Muscle of leg (tissue), 9 donors: Measurements from ENCODE around the gene SLFN14. TPM values are rescaled to one million over a fixed set of nuclear protein-coding genes. Genes with fewer than 3 reads are reported as not detected.

ENCODE experiments used
- polyA plus RNA-seq, 8 donors: library from polyadenylated mRNA; unstranded; fragments of 120-200 nt; gene quantifications; one replicate each; pipeline versions ENCODE4 v1.2.1 to v1.2.3, GENCODE V29; 2013; ENCODE audit warnings: inconsistent platforms in 1 of 8, low replicate concordance in 1 of 8; ENCODE audit not compliant: insufficient read length in 8 of 8, insufficient read depth in 1 of 8
- total RNA-seq: library from RNA; stranded (reverse); fragments of 120-200 nt; gene quantifications from one replicate; pipeline ENCODE4 v1.2.4, GENCODE V29; 2013

SLFN14 gene
- total and polyA plus RNA-seq, 9 donors = 0.07 to 0.32 (median 0.19) TPM

Other genes with a start within 250 kb of the SLFN14 start
- gene SLFN11, start 187.2 kb downstream of the SLFN14 start, total RNA-seq = 13.6 TPM
- 10 to 100 TPM in 2 of 8 donors, 1 to 10 TPM in 6; 6.8 to 19.8 (median 8.0) TPM for gene SLFN11, start 187.2 kb downstream of the SLFN14 start, polyA plus RNA-seq
- 11.5 TPM for gene SLFN12, start 128.3 kb downstream of the SLFN14 start, total RNA-seq
- gene SLFN12, start 128.3 kb downstream of the SLFN14 start, polyA plus RNA-seq = 10 to 100 TPM in 1 of 8 donors, 1 to 10 TPM in 7; 4.2 to 10.5 (median 6.9) TPM
- gene SLFN13, start 112.1 kb downstream of the SLFN14 start, total RNA-seq = 2.7 TPM
- 1 to 10 TPM; 1.8 to 9.4 (median 2.8) TPM for gene SLFN13, start 112.1 kb downstream of the SLFN14 start, polyA plus RNA-seq
- gene SLFN12L, start 23.1 kb downstream of the SLFN14 start, total RNA-seq = 0.13 TPM
- under 1 TPM; 0.06 to 0.57 (median 0.11) TPM for gene SLFN12L, start 23.1 kb downstream of the SLFN14 start, polyA plus RNA-seq
- gene PEX12, start 17.8 kb upstream of the SLFN14 start, total RNA-seq = 8.2 TPM
- gene PEX12, start 17.8 kb upstream of the SLFN14 start, polyA plus RNA-seq = 1 to 10 TPM; 6.1 to 9.1 (median 7.3) TPM
- gene AP2B1, start 26.5 kb upstream of the SLFN14 start, total RNA-seq = 45.4 TPM
- gene AP2B1, start 26.5 kb upstream of the SLFN14 start, polyA plus RNA-seq = 10 to 100 TPM; 65.0 to 92.9 (median 75.9) TPM
- 1.9 TPM for gene RASL10B, start 170.8 kb upstream of the SLFN14 start, total RNA-seq
- gene RASL10B, start 170.8 kb upstream of the SLFN14 start, polyA plus RNA-seq = 1 to 10 TPM; 3.1 to 5.1 (median 4.2) TPM
- gene GAS2L2, start 192.4 kb upstream of the SLFN14 start, total RNA-seq = 0.04 TPM
- not detected for gene GAS2L2, start 192.4 kb upstream of the SLFN14 start, polyA plus RNA-seq
- gene C17orf50, start 200.1 kb upstream of the SLFN14 start, total RNA-seq = not detected
- gene C17orf50, start 200.1 kb upstream of the SLFN14 start, polyA plus RNA-seq = not detected
- 3.5 TPM for gene MMP28, start 234.8 kb upstream of the SLFN14 start, total RNA-seq
- gene MMP28, start 234.8 kb upstream of the SLFN14 start, polyA plus RNA-seq = 1 to 10 TPM; 1.9 to 4.3 (median 3.5) TPM
- 26.9 TPM for gene TAF15, start 248.7 kb upstream of the SLFN14 start, total RNA-seq
- 100 to 1,000 TPM; 118 to 162 (median 142) TPM for gene TAF15, start 248.7 kb upstream of the SLFN14 start, polyA plus RNA-seq